ENCODE measurements around the gene RRP36.
"Not testable (repeated sequence)": the region's sequence is repeated elsewhere in the genome, so short reads cannot be mapped to it uniquely, and the experiment has no call there.

Gene RRP36, protein sequence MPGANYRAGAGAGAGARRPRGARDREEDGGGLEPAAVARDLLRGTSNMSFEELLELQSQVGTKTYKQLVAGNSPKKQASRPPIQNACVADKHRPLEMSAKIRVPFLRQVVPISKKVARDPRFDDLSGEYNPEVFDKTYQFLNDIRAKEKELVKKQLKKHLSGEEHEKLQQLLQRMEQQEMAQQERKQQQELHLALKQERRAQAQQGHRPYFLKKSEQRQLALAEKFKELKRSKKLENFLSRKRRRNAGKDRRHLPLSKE

GRCh38 chr6:43021270-43022047 is at the start of gene RRP36:
RRP36 (plus strand) TSS chr6:43021623; CDS start chr6:43021655, 32 bp downstream.
- peak; percentile 33 for DNase-seq (ENCODE audit: low read depth in 2 of 2)

DNA sequence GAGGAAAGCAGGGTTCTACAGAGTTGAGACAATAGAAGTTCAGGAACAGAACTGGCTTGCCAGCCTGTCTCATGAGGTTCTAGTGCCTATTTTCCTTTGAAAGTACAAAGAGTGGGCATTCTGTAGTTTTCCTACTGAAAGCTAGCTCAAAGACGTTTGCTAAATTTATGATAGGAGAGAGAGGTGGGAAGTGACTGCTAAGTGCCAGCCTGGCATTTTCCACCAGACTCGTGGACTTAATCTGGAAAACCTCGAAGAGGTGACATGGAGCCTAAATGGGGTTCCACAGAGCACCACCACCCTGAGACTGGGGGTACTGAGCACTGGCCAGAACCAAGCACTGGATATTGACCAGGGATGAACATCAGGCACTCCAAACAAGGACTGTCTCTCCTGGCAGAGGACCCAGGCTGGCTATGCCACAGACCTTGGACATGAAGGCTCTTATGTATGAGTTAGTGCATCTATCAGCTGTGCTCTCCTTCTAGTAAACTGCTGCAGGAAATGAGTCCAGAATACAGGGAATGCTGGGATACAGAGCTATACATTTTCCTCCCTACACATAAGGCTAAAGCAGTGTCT is 49.6 kb upstream of the RRP36 start:
- no peak for DNase-seq (ENCODE audit: low read depth in 2 of 2)

GRCh38 chr6:42973926-42974325 is 47.5 kb upstream of the RRP36 start:
- no peak for DNase-seq (ENCODE audit: low read depth in 2 of 2)

DNA sequence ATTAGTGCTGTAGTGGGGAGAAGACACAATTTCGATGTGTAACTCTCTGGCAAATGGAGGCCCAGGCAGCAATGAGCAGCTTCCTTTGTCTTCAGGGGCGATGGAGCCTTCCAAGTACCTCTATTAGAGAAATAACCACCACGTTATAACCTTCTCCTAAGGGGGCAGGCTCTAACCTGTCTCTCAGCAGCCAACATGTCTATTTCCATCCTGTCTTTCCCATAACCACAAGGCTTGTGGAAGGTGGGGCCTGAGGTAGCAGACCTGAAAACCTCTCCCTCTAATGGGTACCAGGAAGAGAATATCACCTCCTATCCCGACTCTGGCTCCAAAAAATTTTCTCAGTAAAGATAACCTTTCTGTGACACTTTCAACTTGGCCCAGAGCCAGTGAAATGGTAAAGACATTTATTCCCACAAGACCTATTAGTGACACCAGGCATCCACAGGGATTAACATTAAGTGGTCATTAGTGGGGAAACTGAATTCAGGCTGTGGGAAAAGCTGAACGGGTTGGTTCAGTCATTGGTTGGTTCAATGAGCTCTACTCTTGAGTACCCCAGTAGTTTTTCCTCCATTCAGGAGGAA is 46.4 kb upstream of the RRP36 start:
- DNase-seq (ENCODE audit: low read depth in 2 of 2), result no peak

GRCh38 chr6:42978487-42978838 is 43.0 kb upstream of the RRP36 start:
- no peak for DNase-seq (ENCODE audit: low read depth in 2 of 2)

DNA sequence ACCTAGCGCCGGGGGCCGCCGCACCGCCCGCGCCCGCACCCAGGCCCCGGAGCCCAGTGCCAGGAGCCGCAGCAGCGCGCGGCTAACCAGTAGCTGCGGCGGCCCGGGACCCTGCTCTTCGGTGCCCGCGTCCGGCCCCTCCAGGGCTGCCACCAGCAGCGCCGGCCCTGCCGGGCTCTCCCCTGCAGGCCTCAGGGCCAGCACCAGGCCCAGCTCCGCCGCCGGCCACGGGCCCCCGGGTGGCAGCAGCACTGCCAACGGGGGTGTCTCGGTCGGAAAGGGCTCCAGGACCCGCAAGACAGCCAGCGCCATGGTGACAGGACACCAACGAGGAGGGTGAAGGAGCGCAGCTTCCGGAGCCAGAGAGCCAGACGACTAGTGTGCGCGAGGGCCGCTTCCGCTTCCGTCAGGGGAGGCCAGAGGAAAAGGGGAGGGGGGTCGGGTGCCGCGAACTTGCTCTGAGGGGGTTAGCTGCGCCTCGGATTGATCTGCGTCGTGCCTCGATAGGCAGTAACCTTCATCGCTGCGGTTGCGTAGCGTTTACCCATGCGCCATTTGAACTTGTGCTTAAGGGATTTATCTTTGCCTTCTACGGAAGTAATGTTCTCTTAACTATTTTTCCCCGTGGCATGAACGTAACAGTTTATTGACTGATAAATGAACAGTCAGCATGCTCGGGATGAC is 42.4 kb upstream of the RRP36 start, which contains the start of gene PEX6:
Gene PEX6, minus strand, starts transcription at position 343 of the 684 bp plus-strand sequence. Its CDS starts 31 bp downstream, at position 312.
- peak; percentile 77 to 88 for DNase-seq (ENCODE audit: low read depth in 2 of 2)

DNA sequence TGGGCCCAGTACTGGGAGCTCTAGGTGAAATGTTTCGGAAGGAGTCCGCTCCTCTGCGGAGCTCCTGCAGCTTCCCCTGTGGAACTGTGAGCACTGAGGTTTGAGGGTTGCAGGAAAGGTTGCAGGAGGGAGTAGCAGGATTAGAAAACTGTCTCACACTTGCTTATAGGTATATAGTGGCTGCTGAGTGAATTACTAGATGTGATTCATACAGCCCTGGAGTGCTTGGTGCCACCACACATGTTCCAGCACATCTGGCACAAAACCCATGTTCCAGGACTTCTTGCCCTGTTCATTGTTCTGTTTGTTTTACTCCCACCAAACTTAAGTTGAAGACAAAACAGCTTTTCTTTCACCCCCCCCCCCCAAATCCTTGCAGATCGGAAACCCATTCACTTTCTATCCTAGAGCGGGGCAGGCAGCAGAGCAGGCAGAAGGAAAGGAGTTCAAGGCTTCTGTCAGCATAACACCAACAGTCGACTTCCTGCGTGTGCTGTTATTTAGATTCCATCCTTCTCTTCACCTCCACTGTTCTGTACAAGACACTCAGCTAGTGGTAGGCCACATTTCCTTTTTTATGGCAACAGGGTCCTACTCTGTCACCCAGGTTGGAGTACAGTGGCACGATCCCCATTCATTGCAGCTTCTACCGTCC is 41.8 kb upstream of the RRP36 start:
- no peak for DNase-seq (ENCODE audit: low read depth in 2 of 2)

- DNase-seq (ENCODE audit: low read depth in 2 of 2), result no peak
Observed at GRCh38 chr6:42981836-42982235, 39.6 kb upstream of the RRP36 start.

GRCh38 chr6:42984001-42984923 is 37.2 kb upstream of the RRP36 start, which contains the start of gene PPP2R5D:
PPP2R5D (plus strand) TSS chr6:42984570; CDS start chr6:42984678, 108 bp downstream.
- DNase-seq (ENCODE audit: low read depth in 2 of 2), result peak; percentile 85 to 90

GRCh38 chr6:42984924-42985475 is 36.4 kb upstream of the RRP36 start:
- DNase-seq (ENCODE audit: low read depth in 2 of 2), result no peak

GRCh38 chr6:42987533-42988451 is 33.6 kb upstream of the RRP36 start:
- no peak for DNase-seq (ENCODE audit: low read depth in 2 of 2)

DNA sequence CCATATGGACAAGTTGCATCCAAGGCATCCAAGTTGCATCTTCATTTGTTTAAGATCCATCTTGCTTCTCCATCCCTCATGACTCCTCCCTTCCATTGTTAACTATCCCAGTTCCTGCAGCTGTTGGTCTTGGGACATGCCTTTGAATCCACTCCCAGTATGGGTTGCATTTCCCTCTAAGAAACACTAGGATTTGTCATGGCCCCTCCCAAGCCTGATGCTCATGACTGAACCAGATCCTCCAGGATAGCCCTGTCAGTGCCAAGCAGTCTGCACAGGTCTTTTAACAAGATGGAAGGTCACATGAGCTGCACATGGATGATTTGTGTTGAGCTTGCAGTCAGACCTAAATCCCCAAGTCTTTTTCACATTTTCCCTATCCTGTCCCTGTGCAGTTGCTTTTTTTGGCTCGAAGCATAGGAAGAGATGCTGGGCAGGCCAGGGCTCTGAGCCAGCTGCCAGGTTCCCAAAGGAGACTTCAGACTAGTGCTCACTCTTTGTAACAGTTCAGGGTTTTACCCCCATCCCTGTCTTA is 32.9 kb upstream of the RRP36 start:
- DNase-seq (ENCODE audit: low read depth in 2 of 2), result no peak

- no peak for DNase-seq (ENCODE audit: low read depth in 2 of 2)
Observed at GRCh38 chr6:42989923-42990322, 31.5 kb upstream of the RRP36 start.

DNA sequence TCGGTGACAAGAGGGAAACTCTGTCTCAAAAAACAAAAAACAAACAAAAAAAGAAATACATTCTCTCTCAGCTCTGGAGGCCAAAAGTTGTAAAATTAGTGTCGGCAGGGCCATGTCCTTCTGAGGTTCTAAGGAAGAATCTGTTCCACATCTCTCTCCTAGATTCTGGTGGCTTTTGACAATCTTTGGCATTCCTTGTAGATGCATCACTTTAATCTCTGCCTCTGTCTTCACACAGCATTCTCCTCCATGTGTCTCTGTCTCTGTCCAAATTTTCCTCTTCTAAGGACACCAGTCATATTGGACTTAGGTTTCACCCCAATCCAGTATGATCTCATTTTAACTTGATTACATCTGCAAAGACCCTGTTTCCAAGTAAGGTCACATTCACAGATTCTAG is 28.0 kb upstream of the RRP36 start:
- no peak for DNase-seq (ENCODE audit: low read depth in 2 of 2)

GRCh38 chr6:42996513-42996912 is 24.9 kb upstream of the RRP36 start:
- no peak for DNase-seq (ENCODE audit: low read depth in 2 of 2)

GRCh38 chr6:42998205-42998604 is 23.2 kb upstream of the RRP36 start:
- not testable (repeated sequence) for DNase-seq (ENCODE audit: low read depth in 2 of 2)

GRCh38 chr6:43001843-43002242 is 19.6 kb upstream of the RRP36 start:
- DNase-seq (ENCODE audit: low read depth in 2 of 2), result no peak

DNA sequence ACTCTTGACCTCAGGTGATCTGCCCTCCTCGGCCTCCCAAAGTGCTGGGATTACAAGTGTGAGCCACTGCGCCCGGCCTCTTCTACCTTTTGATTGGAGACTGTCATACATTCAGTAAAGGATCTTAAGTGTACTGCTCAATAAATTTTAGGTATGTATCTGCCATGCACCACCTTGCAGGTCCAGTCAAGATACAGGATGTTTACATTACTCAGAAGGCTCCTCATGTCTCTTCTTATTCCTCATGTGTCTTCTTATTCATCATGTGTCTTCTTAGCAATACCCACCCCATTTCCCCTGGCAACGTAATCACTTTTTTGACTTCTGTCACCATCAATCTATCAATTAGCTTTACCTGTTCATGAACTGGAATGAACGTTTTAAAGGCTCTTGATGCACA is 15.6 kb upstream of the RRP36 start:
- DNase-seq (ENCODE audit: low read depth in 2 of 2), result no peak
